GM21528 (cell line): ENCODE measurements around the gene STK39.

Source experiments
- ATAC-seq: cut with Tn5 transposase; IDR thresholded peaks from one replicate; pipeline ENCODE4 v1.9.1; 2021; ENCODE audit warnings: mild to moderate bottlenecking, moderate library complexity; ENCODE audit not compliant: unreplicated experiment, low FRiP score

The STK39 gene

GRCh38 chr2:167966937-167967913 lies 280.2 kb downstream of the STK39 start:
- no peak for ATAC-seq

GRCh38 chr2:167965907-167966761 lies 281.3 kb downstream of the STK39 start:
- no peak for ATAC-seq

GRCh38 chr2:167964650-167965413 lies 282.6 kb downstream of the STK39 start:
- ATAC-seq, result no peak

DNA sequence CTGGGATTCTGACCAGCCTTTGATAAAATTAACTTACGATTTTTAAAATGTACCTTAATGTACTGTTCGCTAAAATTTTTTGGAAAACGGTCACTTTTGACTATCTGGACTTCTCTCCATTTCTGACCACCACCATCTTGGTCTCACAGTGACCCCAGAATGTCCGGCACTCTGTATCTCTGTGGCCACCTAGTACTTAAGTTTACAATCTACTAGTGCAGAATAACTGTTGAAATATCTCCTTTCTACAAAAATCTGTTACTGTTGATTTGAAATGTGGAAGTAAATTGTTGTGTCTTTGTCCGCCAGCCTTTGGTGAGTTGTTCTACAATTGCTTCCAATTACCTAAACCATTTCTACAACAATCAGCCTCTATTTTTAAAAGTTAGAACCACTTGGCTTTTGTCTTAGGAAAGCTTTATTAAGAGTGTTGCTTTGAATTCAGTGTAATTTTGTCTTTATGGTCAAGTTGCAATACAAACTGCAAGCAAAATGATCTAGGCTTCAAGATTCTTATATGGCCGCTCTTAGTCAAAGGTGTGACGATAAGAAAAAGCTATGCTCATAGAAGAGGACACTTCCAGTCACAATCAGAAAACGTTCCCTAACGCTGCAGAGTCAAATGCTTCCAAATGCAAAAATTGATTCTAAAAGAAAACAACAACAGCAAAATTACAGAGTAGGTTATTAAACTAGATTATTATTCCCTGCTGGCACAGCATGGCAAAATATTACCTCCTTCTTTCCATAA lies 283.3 kb downstream of the STK39 start:
- ATAC-seq, result no peak

DNA sequence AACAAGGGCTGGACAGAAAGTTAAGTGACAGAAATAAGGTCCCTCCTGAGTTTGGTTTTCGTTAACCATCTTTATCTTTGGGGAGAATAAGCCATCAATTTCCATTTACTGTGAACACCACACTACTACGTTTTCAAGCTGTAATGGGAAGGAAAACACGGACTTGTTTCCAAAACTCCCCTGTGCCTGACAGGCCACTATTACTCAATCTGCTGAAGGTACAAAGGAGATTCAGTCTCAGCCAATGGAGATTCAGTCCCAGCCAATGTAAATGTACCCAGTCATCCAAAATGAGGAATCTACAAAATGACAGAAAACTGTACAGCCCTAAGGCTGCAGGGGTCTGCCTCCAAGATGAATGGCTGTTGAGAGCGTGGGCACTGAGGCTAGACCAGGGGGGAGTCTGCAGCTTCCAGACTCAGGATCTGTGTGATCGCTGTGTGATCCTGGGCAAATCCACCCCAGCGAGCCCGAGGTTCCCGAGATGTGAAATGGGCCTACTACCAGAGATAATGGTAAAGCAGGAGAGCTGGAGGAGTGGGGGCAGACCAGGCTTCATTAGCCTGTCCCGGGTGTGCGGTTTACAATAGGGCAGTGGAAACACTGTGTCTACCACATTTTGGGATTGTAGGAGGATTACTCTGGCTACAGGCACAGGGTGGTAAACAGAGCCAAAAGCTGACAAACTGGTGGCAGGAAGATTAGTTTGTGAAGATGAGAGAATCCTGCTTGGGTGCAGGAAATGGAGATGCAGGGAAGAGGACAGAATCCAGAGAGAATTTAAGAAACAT lies 284.8 kb downstream of the STK39 start:
- ATAC-seq, result no peak

- no peak for ATAC-seq
Measured at GRCh38 chr2:167961536-167962048, 285.8 kb downstream of the STK39 start.

- ATAC-seq, result no peak
Measured at GRCh38 chr2:167960089-167960747, 287.2 kb downstream of the STK39 start.

DNA sequence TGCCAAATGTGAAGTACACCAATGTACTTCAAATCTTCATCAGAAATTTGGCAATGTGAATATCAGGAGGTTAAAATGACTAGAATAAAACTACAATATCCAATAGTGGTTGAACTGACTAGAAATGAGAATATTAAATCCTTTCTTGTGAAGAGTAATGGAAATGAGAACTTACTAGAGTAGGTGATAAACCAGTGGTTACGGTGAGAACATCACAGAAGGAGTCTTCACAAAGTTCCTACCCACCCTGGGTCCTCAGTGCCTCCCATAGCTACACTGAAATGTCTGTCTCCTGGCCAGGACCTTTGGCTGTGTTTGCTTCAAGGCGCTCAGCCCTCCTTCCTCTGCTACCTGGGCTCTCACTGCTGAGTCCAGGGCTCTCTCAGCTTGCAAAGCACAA lies 289.7 kb downstream of the STK39 start:
- no peak for ATAC-seq

DNA sequence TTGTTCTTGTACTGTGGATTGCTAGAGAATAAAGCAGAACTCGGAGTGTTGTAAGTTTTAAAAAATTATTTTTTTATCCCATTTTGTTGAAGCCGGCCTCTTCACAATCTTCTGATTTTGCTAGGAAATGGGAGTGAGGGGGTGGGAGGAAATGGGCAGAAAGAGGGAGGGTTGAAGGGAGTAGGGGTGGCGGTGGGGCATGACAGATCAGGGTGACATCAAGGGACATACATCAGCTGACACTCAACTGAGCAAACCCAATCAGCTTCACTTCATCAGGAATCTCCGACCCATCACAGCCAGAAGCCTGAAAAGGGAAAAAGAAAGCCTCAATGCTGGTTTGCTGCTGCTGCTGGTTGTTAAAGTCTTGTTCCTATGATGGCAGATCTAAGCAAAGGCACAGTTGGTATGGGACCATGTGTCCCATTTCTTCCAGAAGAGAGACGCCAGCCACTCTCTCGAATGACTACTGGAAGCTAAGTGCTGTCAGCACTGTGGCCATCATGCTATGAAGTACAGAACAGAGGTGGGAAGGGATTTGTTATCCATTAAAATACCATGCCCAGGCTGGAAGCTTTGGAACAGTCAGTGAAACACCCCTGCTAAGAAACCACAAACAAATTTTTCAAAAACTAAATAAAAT lies 292.0 kb downstream of the STK39 start:
- no peak for ATAC-seq

DNA sequence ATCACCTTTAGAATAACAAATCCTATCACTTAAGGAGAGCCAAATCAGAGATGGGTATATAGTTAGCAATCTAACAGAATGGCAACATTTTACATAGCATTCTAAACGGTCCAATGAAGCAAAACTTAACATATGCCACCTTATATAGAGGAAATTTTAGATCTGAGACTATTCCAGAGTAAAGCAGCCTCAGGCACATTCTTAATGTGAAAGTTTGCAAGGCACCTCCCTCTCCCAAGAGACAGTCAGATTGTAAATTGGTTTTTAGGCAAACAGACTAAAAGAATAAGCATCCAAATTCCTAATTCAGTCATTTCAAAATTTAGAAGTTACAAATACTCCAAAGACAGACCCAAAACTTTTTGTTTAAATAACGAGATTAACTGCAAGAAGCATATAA lies 292.9 kb downstream of the STK39 start:
- ATAC-seq, result no peak

DNA sequence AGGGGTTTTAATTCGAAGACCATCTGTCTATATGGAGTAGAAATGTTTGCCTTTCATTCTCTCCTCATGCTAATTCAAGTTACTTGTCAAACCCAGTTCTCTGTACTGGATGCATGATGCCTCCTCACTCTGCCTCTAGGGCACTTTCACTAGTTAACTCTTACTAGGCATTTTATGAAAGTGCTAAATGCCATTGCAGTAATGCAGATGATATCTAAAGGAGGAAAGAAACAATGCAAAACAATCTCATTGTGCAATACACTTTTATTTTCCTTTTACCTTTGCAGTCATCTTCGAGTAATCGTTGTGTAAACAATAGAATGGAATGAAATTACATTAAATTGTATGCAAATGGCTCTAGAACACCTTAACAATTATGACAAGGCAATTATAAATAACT lies 293.6 kb downstream of the STK39 start:
- no peak for ATAC-seq

GRCh38 chr2:167950571-167950970 lies 296.8 kb downstream of the STK39 start:
- no peak for ATAC-seq

GRCh38 chr2:167946441-167946841 lies 301.0 kb downstream of the STK39 start:
- no peak for ATAC-seq

- ATAC-seq, result no peak
Measured at GRCh38 chr2:167945660-167946368, 301.6 kb downstream of the STK39 start.

DNA sequence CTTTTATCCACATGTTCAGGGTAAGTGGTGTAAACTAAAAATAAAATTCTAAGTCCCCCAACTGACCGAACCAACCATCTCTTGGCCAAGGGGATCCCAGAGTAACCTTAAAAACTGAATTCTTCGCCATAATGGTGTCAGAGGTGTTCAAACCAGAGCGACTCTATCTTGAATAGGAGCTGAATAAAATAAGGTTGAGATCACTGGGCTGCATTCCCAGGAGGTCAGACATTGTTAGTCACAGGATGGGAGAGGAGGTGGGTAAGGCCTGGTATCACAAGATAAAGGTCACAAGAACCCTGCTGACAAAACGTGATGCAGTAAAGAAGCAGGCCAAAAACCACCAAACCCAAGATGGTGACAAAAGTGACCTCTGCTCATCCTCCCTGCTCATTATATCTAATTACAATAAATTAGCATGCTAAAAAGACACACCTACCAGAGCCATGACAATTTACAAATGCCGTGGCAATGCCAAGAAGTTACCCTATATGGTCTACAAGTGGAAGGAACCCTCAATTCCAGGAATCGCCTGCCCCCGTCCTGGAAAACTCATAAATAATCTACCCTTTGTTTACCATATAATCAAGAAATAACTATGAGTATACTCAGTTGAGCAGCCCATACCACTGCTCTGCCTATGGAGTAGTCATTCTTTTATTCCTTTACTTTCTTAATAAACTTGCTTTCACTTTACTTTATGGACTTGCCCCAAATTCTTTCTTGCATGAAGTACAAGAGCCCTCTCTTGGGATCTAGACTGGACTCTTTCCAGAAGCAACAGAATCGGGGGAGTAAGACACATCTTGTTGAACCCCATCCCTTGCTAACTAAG lies 302.4 kb downstream of the STK39 start:
- ATAC-seq, result no peak

GRCh38 chr2:167943897-167944296 lies 303.5 kb downstream of the STK39 start:
- no peak for ATAC-seq
